Ishikawa (cell line): ENCODE data around the gene SCAANT1.

Experiments used
- EGR1 ChIP-seq: IDR thresholded peaks from 2 replicates; pipeline ENCODE4 v1.6.1; 2012
- EP300 ChIP-seq: IDR thresholded peaks from 2 replicates; pipeline ENCODE4 v1.6.1; 2012; ENCODE audit warnings: borderline replicate concordance
- FOXM1 ChIP-seq: IDR thresholded peaks from 2 replicates; pipeline ENCODE4 v1.6.1; 2012; ENCODE audit warnings: low read depth, borderline replicate concordance
- RAD21 ChIP-seq: IDR thresholded peaks from 2 replicates; pipeline ENCODE4 v1.6.1; 2012; ENCODE audit warnings: low read depth
- TCF12 ChIP-seq: IDR thresholded peaks from 2 replicates; pipeline ENCODE4 v1.6.1; 2012; ENCODE audit warnings: low read depth
- YY1 ChIP-seq: IDR thresholded peaks from 2 replicates; pipeline ENCODE4 v1.6.1; 2012; ENCODE audit warnings: low read depth
- TF ChIP-seq, protein P1 (sequence below): IDR thresholded peaks from 2 replicates; pipeline ENCODE4 v1.6.1; 2012

GRCh38 chr3:63867225-63867624 lies 45.0 kb downstream of the SCAANT1 start:
- no peak for TF ChIP-seq RAD21
- no peak for TF ChIP-seq YY1
- no peak for TF ChIP-seq FOXM1
- TF ChIP-seq TCF12 = no peak
- TF ChIP-seq, protein P1, sequence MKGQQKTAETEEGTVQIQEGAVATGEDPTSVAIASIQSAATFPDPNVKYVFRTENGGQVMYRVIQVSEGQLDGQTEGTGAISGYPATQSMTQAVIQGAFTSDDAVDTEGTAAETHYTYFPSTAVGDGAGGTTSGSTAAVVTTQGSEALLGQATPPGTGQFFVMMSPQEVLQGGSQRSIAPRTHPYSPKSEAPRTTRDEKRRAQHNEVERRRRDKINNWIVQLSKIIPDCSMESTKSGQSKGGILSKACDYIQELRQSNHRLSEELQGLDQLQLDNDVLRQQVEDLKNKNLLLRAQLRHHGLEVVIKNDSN = no peak
- no peak for TF ChIP-seq EGR1
- no peak for TF ChIP-seq EP300
